K562 (cell line): ENCODE data around the gene EPOP. TPM values are rescaled to one million over a fixed set of nuclear protein-coding genes. Genes with fewer than 3 reads are reported as not detected.

Experiments
- HDAC2 ChIP-seq: fragments of 450-650 bp; IDR thresholded peaks from 2 replicates; pipeline ENCODE4 v1.6.1; 2016; ENCODE audit warnings: mild to moderate bottlenecking
- KDM1A ChIP-seq, 2 experiments: fragments of 450-650 bp; IDR thresholded peaks; 2 replicates each; pipeline ENCODE4 v1.6.1; 2016; ENCODE audit warnings: mild to moderate bottlenecking in 2 of 2
- LEF1 ChIP-seq: fragments of 450-650 bp; IDR thresholded peaks from 2 replicates; pipeline ENCODE4 v1.6.1; 2016; ENCODE audit warnings: mild to moderate bottlenecking
- NEUROD1 ChIP-seq: fragments of 150-350 bp; IDR thresholded peaks from 2 replicates; pipeline ENCODE4 v1.6.1; 2014; ENCODE audit warnings: borderline replicate concordance, low read length, low read depth; ENCODE audit not compliant: partially characterized antibody
- NRF1 ChIP-seq, 2 experiments: fragments of 450-650 bp; IDR thresholded peaks in 1 of 2; conservative IDR thresholded peaks in 1 of 2; 2 replicates each; pipeline ENCODE4 v1.6.1; 2014; ENCODE audit warnings: mild to moderate bottlenecking in 2 of 2
- NUFIP1 ChIP-seq: fragments of 450-650 bp; IDR thresholded peaks from 2 replicates; pipeline ENCODE4 v1.6.1; 2018; ENCODE audit not compliant: partially characterized antibody
- PTBP1 ChIP-seq: fragments of 200-400 bp; formaldehyde crosslinking; IDR thresholded peaks from 2 replicates; pipeline ENCODE4 v1.6.1; 2017; ENCODE audit warnings: low read depth, low read length
- RAD21 ChIP-seq, 2 experiments: fragments of 250-450 bp in 1 of 2; fragments of 450-650 bp in 1 of 2; sonication (Bioruptor Pico) in 1 of 2; formaldehyde crosslinking in 1 of 2; IDR thresholded peaks in 1 of 2; conservative IDR thresholded peaks in 1 of 2; 2 replicates each; pipeline versions ENCODE4 v1.4.0 to v1.8.0; 2020 to 2022; ENCODE audit warnings: mild to moderate bottlenecking in 2 of 2, moderate library complexity in 1 of 2
- RAD51 ChIP-seq: fragments of 450-650 bp; IDR thresholded peaks from 2 replicates; pipeline ENCODE4 v1.7.1; 2016; ENCODE audit warnings: low read depth, mild to moderate bottlenecking, borderline replicate concordance
- TAF1 ChIP-seq: IDR thresholded peaks from 2 replicates; pipeline ENCODE4 v1.6.1; 2011; ENCODE audit warnings: mild to moderate bottlenecking, low read length, moderate library complexity; ENCODE audit not compliant: insufficient read depth, control insufficient read depth, severe bottlenecking; ENCODE audit errors: extremely low read depth
- TAF15 ChIP-seq: fragments of 200-400 bp; formaldehyde crosslinking; IDR thresholded peaks from 2 replicates; pipeline ENCODE4 v1.6.1; 2017; ENCODE audit warnings: mild to moderate bottlenecking, low read depth, low read length, moderate library complexity
- ZC3H4 ChIP-seq: sonication (generic); formaldehyde crosslinking; IDR thresholded peaks from 2 replicates; pipeline ENCODE4 v1.9.0; 2021; ENCODE audit warnings: missing genetic modification reagents, borderline replicate concordance
- ZNF444 ChIP-seq: fragments of 250-450 bp; sonication (Bioruptor Pico); IDR thresholded peaks from 2 replicates; pipeline ENCODE4 v1.4.0; 2020; ENCODE audit warnings: mild to moderate bottlenecking, moderate library complexity
- polyA plus RNA-seq, 8 experiments: library from polyadenylated mRNA; depleted of rRNA in 4 of 8; stranded (reverse) in 5 of 8; unstranded in 3 of 8; fragments of >200 nt; fragmentation: Nextera tagmentation in 2 of 8; fragmentation: Illumina TruSeq in 1 of 8; extraction: Ambion mirVana in 2 of 8; extraction: Trizol in 1 of 8; gene quantifications; 2 replicates each; pipeline versions ENCODE4 v1.2.1 to v1.2.3, GENCODE V29; 2011 to 2014; ENCODE audit warnings: inconsistent platforms in 1 of 8, missing spikeins in 1 of 8
- total RNA-seq, 7 experiments: library from RNA; depleted of rRNA in 6 of 7; stranded (reverse); fragments of >200 nt in 6 of 7; fragmentation: Illumina TruSeq in 2 of 7; extraction: Trizol in 2 of 7; gene quantifications; 2 replicates each; pipeline versions ENCODE4 v1.2.1 to v1.2.3, GENCODE V29; 2011 to 2021; ENCODE audit warnings: low replicate concordance in 1 of 7
- TF ChIP-seq, protein P1 (sequence below): sonication (generic); formaldehyde crosslinking; IDR thresholded peaks from 2 replicates; pipeline ENCODE4 v1.8.0; 2022; ENCODE audit warnings: missing genetic modification reagents, mild to moderate bottlenecking, borderline replicate concordance
- TF ChIP-seq, protein P2 (sequence below): fragments of 450-650 bp; formaldehyde crosslinking; conservative IDR thresholded peaks from 2 replicates; pipeline ENCODE4 v1.4.0; 2022; ENCODE audit warnings: mild to moderate bottlenecking, missing genetic modification characterization
- TF ChIP-seq, protein P3 (sequence below): fragments of 250-450 bp; sonication (Bioruptor Pico); IDR thresholded peaks from 2 replicates; pipeline ENCODE4 v1.5.0; 2020; ENCODE audit warnings: mild to moderate bottlenecking, borderline replicate concordance
- TF ChIP-seq, protein P4 (sequence below): fragments of 250-450 bp; sonication (Bioruptor Pico); IDR thresholded peaks from 2 replicates; pipeline ENCODE4 v1.6.1; 2021; ENCODE audit warnings: mild to moderate bottlenecking
- TF ChIP-seq, protein P5 (sequence below): fragments of 450-650 bp; formaldehyde crosslinking; IDR thresholded peaks from 2 replicates; pipeline ENCODE4 v1.4.0; 2020; ENCODE audit warnings: mild to moderate bottlenecking, moderate library complexity
- TF ChIP-seq, protein P6 (sequence below): fragments of 250-450 bp; sonication (Bioruptor Pico); IDR thresholded peaks from 2 replicates; pipeline ENCODE4 v1.4.0; 2020

EPOP gene
- total and polyA plus RNA-seq, 9 of the 15 experiments (the other 6 are each of a cell fraction or from before 2014, with no cell fraction given): 0.41 to 10.6 (median 4.6) TPM

DNA sequence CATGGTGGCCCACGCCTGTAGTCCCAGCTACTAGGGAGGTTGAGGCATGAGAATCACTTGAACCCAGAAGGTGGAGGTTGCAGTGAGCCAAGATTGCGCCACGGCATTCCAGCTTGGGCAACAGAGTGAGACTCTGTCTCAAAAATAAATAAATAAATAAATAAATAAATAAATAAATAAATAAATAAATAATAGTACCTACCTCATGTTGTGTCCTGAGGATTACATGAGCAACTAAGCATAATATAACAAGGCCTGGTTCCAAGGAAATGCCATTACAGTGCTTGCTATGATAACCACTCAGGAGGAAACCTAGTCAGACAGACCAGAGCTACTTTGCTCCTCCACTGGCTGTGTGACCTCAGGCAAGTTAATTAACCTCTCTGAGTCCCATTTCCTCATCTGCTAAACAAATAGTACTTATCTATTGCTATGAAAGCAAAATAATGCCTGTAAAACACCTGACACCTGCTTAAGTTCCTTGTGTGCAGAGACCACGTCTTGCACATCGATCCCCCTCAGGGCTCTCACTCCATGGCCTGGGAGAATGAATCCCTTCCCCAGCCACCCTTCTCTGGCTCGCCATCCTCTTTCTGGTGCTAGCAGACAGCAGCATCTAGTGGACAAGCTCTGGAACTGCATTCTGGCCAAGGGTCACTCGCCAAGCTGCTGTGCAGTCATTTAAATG, 7.5 kb downstream of the EPOP start (continued):
- TF ChIP-seq, protein P1, sequence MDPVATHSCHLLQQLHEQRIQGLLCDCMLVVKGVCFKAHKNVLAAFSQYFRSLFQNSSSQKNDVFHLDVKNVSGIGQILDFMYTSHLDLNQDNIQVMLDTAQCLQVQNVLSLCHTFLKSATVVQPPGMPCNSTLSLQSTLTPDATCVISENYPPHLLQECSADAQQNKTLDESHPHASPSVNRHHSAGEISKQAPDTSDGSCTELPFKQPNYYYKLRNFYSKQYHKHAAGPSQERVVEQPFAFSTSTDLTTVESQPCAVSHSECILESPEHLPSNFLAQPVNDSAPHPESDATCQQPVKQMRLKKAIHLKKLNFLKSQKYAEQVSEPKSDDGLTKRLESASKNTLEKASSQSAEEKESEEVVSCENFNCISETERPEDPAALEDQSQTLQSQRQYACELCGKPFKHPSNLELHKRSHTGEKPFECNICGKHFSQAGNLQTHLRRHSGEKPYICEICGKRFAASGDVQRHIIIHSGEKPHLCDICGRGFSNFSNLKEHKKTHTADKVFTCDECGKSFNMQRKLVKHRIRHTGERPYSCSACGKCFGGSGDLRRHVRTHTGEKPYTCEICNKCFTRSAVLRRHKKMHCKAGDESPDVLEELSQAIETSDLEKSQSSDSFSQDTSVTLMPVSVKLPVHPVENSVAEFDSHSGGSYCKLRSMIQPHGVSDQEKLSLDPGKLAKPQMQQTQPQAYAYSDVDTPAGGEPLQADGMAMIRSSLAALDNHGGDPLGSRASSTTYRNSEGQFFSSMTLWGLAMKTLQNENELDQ (CRISPR knock-in tag): no peak
- TF ChIP-seq, protein P2, sequence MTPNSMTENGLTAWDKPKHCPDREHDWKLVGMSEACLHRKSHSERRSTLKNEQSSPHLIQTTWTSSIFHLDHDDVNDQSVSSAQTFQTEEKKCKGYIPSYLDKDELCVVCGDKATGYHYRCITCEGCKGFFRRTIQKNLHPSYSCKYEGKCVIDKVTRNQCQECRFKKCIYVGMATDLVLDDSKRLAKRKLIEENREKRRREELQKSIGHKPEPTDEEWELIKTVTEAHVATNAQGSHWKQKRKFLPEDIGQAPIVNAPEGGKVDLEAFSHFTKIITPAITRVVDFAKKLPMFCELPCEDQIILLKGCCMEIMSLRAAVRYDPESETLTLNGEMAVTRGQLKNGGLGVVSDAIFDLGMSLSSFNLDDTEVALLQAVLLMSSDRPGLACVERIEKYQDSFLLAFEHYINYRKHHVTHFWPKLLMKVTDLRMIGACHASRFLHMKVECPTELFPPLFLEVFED: no peak
- TF ChIP-seq, protein P3, sequence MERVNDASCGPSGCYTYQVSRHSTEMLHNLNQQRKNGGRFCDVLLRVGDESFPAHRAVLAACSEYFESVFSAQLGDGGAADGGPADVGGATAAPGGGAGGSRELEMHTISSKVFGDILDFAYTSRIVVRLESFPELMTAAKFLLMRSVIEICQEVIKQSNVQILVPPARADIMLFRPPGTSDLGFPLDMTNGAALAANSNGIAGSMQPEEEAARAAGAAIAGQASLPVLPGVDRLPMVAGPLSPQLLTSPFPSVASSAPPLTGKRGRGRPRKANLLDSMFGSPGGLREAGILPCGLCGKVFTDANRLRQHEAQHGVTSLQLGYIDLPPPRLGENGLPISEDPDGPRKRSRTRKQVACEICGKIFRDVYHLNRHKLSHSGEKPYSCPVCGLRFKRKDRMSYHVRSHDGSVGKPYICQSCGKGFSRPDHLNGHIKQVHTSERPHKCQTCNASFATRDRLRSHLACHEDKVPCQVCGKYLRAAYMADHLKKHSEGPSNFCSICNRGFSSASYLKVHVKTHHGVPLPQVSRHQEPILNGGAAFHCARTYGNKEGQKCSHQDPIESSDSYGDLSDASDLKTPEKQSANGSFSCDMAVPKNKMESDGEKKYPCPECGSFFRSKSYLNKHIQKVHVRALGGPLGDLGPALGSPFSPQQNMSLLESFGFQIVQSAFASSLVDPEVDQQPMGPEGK (CRISPR knock-in tag): no peak
- TF ChIP-seq ZNF444 (CRISPR knock-in tag): no peak
- TF ChIP-seq ZC3H4 (CRISPR knock-in tag): no peak
- no peak for TF ChIP-seq TAF1
- TF ChIP-seq NUFIP1: no peak
- TF ChIP-seq NEUROD1: no peak
- TF ChIP-seq RAD51: no peak
- TF ChIP-seq, protein P4, sequence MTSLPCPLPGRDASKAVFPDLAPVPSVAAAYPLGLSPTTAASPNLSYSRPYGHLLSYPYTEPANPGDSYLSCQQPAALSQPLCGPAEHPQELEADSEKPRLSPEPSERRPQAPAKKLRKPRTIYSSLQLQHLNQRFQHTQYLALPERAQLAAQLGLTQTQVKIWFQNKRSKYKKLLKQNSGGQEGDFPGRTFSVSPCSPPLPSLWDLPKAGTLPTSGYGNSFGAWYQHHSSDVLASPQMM (CRISPR knock-in tag): no peak
- no peak for TF ChIP-seq LEF1
- TF ChIP-seq KDM1A (IDR thresholded peaks at IDR 0.05): peak; percentile 92 to 96
- peak; percentile 90 to 95 for TF ChIP-seq RAD21 (CRISPR knock-in tag; conservative IDR thresholded peaks at IDR 0.05 in 1 of 2, IDR thresholded peaks at IDR 0.05 in 1 of 2)
- TF ChIP-seq NRF1 (conservative IDR thresholded peaks at IDR 0.05 in 1 of 2, IDR thresholded peaks at IDR 0.05 in 1 of 2): no peak
- TF ChIP-seq PTBP1: peak; percentile 81; the same call in 1 of the 2 replicates
- peak; percentile 93 for TF ChIP-seq HDAC2
- TF ChIP-seq TAF15: no peak
- TF ChIP-seq, protein P5, sequence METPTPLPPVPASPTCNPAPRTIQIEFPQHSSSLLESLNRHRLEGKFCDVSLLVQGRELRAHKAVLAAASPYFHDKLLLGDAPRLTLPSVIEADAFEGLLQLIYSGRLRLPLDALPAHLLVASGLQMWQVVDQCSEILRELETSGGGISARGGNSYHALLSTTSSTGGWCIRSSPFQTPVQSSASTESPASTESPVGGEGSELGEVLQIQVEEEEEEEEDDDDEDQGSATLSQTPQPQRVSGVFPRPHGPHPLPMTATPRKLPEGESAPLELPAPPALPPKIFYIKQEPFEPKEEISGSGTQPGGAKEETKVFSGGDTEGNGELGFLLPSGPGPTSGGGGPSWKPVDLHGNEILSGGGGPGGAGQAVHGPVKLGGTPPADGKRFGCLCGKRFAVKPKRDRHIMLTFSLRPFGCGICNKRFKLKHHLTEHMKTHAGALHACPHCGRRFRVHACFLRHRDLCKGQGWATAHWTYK (CRISPR knock-in tag): no peak
- TF ChIP-seq, protein P6, sequence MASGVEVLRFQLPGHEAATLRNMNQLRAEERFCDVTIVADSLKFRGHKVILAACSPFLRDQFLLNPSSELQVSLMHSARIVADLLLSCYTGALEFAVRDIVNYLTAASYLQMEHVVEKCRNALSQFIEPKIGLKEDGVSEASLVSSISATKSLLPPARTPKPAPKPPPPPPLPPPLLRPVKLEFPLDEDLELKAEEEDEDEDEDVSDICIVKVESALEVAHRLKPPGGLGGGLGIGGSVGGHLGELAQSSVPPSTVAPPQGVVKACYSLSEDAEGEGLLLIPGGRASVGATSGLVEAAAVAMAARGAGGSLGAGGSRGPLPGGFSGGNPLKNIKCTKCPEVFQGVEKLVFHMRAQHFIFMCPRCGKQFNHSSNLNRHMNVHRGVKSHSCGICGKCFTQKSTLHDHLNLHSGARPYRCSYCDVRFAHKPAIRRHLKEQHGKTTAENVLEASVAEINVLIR (CRISPR knock-in tag): no peak
